ENCODE results near the gene CDK5R1.

DNA sequence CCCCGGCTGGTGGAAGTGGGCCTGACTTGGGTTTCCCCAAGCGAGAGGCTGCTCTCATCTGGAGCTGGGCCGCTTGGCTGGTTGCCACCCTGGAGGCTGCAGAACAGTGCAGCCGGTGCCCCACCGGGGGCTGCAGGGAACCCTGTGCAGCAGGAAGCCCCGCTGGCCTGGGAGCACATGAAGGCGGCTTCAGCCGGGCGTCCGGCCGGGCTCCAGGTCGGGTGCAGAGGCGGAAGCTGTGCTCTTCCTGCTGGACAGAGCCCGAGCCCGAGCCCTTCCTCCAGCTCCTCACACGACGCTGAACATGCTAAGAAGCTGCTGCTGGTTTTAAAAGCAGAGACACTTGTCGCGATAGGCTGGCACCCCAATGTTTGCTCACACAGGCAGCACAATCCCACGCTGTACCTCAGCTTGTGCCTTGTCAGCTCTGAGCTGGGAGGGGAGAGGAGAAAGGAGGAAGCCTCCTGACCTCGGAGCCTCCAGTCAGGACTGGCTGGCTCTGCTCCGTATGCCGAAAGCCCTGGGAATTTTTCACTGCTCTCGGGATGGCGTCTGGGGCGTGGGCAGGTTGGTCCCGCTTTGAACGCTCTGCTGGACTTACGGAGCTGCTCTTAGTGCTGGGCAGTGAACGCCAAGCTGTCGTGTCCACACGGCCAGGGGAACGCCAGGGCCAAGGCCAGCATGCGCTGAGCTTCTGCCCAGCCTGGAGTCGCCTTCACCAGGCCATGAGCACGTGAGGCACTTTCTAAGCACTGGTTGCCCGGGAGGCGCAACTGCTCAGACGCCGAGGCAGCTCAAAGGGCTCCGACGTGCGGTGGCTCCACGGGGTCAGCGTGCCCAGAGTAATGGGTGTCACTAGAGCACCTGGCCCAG, 8.8 kb downstream of the CDK5R1 start:
- TF ChIP-seq EP300 (IDR thresholded peaks at IDR 0.05) (no peak), POLR2A (IDR thresholded peaks at IDR 0.05) (no peak)
